Heart left ventricle (tissue), 13 donors: Measurements from ENCODE around the gene RDX.

ENCODE experiments used
- CTCF ChIP-seq, 12 donors: fragments of 200-600 bp; sonication (generic) in 4 of 12; IDR thresholded peaks; one replicate each; pipeline versions ENCODE4 v1.5.0 to v1.8.0; 2018 to 2022; ENCODE audit warnings: antibody characterized with exemption in 12 of 12, mild to moderate bottlenecking in 5 of 12
- POLR2A ChIP-seq, 2 donors: fragments of 450-650 bp; IDR thresholded peaks; one replicate each; pipeline ENCODE4 v1.6.1; 2017; ENCODE audit warnings: antibody characterized with exemption in 2 of 2, mild to moderate bottlenecking in 2 of 2, moderate library complexity in 2 of 2
- donor health status: ischemic (EF 13 %, LVEDD 7.1; RV severe dilation, severe dysfunction).
- donor health status: DM: no; HTN: yes; CAD: no.
- donor health status: DM: no; HTN: no; CAD: no.
- donor health status: ischemic (EF 25% LVEDD 6.9; RV normal size, moderate dysfunction).
- donor health status: ischemic (EF 25% LVEDD 5.7; RV mildly dilated, moderate dysfunction).
- donor health status: ischemic (EF 35%, LVEDD 5.7; RV mildly dilated, moderate dysfunction).
- donor health status: nonischemic (EF 11% LVEDD 7.7; RV severe dilation, severe dysfunction).
- donor health status: DM: yes; HTN: yes; CAD: no.
- donor health status: PGD.
- donor health status: ischemic (EF 29% LVEDD 5.4; RV normal size, mild dysfunction).
- donor health status: nonischemic (EF 23%, LVEDD 6.1; RV moderate dilation, normal function).

- TF ChIP-seq CTCF (IDR thresholded peaks at IDR 0.05) (no peak), POLR2A (IDR thresholded peaks at IDR 0.05) (no peak)
These were observed 131.1 kb downstream of the RDX start for GRCh38 chr11:110165039-110165925.
